Ramos (cell line): Measurements from ENCODE around the gene AREG.

ENCODE experiments used
- in situ Hi-C: fragments of 300-500 bp; cut with MboI; formaldehyde crosslinking; loops from one replicate; pipeline ENCODE4 v1.14.3; 2022; ENCODE audit warnings: low sequenced_read_pairs; ENCODE audit not compliant: unreplicated experiment

AREG gene

GRCh38 chr4:74456056-74456744, 11.3 kb downstream of the AREG start:
- in situ Hi-C loops: no loop called here

DNA sequence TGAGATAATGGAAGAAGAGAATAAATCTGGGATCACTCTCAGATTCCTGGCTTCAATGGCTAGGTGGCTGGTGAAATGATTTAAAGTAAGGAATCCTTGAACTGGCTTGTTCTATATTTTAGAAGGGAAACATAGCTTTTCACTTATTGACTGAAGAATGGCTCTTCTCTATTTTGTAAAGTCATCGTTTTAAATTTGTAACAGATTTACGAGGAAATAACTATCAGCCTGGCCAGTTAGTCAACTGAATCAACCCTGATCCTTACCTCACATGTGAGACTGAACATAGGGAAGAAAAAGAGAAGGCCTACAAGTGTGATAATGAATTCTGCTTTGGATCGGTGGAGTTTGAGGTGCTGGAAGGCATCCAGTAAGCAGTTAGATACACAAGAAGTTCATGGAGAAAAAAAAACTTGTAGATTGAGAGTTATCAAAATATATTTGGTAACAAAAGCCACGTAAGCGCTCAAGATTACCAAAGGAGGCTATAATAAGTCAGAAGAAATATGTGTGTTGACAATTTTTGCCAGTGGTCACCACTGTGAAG, 12.0 kb downstream of the AREG start:
- in situ Hi-C loops: no loop called here

DNA sequence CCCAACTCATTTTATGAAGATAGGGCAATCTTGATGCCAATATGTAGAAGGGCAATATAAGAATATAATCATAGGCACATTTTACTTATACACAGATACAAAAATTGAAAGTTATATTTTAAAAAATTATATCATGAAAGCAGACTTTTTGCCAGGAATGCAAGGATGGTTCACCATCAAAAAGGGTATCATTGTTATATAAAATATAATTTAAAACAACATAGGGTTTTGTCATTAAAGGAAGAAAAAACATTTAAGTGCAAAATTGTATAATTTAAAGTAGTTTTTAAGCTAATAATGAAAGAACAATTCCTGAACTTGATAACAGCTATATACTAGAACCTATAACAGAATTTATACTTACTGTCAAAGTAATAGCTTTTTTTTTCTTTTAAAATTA, 15.9 kb downstream of the AREG start:
- in situ Hi-C loops: no loop called here

GRCh38 chr4:74463123-74463522, 18.2 kb downstream of the AREG start:
- in situ Hi-C loops: no loop called here

DNA sequence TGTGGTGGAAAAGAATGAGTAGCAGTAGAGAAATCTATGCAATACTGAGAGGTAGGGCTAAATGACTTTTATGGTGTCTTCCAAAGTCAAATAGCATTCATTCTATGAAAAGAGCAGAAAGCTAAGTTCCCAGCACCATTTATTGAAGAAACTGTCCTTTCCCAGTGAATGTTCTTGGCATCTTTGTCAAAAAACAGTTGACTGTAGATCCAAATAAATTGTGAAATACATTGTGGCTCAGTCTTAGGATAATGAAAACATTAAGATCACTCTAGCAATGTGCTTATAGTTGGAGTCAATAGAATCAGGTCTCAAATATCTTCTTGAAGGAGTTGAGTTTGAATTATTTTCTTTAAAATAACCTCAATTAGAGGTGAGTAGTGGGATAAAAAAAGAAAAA, 19.4 kb downstream of the AREG start:
- in situ Hi-C loops: no loop called here

GRCh38 chr4:74466242-74466641, 21.3 kb downstream of the AREG start:
- in situ Hi-C loops: no loop called here

- in situ Hi-C loops: no loop called here
Observed at GRCh38 chr4:74471264-74471663, 26.3 kb downstream of the AREG start.

DNA sequence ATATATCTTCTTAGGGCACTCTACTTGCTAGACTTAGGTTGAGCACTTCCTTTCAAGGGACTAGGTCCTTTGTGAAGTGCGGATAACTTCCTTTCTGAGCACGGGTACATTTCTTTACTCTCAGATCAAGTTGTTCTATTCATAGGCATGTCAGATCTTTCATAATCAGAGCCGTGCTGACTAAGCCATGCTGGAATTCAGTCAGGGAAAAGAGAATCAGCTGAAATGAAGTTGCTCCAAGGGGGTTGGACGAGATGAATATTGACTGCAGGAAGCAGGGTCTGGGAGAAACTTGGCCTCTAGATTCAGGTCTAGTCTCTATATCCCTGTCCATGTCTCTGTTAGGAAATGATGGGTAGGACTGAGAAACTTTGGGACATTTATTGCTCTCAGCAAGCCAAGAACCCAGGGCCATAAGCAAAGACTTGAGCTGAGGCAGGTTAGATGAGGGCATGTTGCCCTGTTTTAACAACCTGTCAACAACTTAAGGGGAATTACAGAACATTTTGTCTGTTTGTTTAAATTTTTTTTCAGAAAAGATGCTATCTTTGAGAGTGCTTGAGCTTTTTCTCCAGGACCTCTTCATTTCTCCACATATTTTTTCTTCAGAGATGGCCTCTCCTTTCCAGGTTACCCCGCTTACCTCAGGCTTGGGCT, 28.3 kb downstream of the AREG start:
- in situ Hi-C loops: no loop called here

DNA sequence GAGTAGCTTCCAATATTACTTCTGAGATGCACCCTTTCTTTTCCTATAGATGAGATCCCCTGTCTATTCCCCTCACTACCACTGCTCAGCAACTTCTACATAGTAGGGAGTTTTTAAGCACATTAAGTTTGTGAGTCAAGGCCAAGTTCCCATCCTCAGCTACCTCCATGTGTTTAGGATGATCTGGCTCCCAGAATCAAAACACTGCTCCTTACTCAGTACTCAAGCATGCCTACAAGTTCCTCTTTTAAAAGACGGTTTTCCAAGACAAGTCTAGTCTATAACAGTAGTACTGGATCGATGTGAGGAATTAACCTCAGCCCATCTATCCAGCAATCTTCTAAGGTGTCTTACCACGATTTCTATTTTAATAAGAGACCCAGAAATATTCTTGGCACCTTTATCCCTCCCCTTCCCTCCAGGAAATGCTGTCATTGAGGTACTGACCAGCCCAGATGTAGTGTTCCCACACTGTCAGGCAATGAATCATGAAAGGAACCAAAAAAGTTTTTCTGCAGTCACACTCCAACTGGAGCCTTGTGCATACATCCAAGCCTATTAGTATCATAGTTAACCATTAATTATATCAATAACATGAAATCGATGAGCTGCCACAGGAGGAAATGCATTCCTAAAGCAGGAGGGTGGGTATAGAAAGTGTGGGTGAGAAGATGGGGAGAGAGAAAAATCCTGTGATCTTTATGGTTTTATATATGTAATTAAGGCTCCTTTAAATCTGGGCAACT, 29.6 kb downstream of the AREG start:
- in situ Hi-C loops: no loop called here

DNA sequence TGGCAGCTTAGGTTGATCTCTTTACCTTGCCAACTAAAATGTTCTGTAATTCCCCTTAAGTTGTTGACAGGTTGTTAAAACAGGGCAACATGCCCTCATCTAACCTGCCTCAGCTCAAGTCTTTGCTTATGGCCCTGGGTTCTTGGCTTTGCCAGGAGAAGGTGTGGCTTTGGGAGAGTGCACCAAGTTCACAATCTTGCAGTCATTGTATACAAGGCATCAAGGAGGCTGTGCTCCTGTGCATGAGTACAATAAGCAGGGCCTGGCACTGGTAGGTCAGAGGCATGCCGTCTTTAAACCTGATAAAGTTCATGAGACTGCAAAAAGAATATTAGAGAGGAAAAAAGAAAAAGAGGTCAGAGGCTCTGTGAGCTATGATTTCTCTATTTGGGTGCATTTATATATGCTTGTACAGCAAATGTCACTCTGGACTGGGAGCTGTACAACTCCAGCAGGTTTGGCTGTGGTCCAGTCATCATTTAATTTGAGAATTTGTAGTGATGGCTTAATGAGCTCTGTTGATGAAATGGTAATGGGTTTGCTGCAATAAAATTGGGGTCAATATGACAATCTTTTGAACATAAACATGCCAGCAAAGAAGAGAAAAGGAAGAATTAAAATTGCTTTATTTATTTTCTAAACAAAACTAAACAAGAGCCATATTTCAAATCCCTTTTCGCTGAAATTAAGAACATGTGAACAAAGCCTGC, 30.3 kb downstream of the AREG start:
- in situ Hi-C loops: no loop called here

- in situ Hi-C loops: no loop called here
Observed at GRCh38 chr4:74475946-74476345, 31.0 kb downstream of the AREG start.

DNA sequence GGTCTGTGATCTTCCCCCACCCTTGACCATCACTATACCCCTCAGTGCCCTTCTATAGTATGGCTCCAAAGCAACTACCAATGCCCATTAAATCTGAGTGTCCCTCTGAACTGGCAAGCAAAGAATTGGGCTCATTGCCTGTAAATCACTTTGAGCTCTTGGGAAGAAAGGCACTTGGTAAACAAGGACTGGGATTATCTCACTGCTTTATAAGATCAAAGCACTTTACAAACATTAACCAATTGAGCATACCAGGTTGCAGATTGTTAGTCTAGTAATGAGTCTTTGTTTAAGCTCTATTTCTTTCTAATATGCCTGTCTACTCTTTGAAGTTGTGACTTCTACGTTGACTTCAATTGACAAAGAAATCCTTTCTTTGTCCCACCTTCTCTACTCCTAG, 34.1 kb downstream of the AREG start:
- in situ Hi-C loops: no loop called here

DNA sequence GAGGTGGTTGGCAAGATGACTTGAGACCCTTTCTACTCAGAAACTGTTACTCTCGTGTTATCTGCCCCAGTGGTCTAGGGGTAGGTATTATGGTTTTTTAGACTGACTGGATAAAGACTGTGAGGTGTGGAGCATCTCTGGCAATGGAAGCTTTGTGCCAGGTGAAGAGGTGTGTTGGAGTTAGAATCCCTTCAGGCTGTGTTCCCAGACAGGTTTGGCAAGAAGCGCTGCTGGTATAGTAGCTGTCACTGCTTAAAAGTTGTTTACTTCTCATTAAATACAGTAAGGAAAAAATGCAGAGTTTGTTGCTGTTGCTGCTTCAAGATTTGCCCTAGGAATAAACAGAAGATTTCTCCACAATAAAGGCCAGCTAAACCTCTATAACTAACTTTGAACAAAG, 35.3 kb downstream of the AREG start:
- in situ Hi-C loops: no loop called here

- in situ Hi-C loops: no loop called here
Observed at GRCh38 chr4:74481891-74482609, 37.1 kb downstream of the AREG start.

DNA sequence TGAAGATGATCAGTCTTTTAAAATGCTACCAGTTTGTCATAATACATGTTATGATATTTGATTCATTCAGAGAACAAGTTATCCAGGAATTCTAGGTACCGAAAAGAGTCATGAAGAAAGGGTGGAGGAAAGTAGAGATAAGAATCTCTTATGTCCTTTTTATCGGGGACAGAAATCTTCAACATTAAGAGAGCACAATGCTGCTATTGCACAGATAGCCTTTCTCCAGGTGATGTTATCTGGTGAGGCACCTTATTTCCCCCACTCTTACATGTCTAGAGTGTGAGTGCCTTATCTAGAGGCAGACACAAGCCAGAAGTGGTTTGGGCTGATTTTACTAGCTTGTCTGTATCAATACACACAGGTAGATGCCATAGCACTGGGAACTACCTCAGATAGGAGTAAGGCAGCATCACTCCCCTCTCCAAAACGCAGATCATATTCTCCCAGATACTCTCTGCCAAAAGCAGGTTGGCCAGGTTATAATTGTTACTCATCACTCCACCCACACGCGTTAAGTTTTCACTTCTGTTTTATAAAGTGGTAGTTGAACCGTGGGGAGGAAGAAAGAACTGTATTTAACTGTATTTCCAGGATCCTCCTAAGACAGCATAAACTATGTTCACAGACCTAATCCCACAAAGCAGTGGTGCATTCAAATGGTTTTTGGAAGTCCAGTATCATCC, 38.4 kb downstream of the AREG start:
- in situ Hi-C loops: no loop called here

DNA sequence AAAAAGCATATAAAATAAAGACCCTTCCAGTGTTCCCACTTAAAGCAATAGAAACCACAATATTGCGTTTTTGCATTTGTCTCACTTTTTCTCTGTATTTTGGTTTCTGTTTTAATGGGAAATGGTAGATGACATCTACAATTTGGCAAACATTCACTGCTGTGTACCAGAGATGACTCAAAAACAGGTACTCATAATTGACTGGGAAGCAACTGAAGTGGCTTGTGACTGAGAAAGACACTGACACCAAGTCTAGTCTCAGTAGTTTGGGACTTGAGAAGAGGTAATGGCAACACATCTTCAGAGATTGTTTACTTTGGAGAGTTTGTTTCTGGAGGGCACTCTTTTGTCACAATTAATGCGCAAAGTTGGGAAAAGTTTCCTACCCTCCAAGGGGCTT, 42.0 kb downstream of the AREG start:
- in situ Hi-C loops: no loop called here

DNA sequence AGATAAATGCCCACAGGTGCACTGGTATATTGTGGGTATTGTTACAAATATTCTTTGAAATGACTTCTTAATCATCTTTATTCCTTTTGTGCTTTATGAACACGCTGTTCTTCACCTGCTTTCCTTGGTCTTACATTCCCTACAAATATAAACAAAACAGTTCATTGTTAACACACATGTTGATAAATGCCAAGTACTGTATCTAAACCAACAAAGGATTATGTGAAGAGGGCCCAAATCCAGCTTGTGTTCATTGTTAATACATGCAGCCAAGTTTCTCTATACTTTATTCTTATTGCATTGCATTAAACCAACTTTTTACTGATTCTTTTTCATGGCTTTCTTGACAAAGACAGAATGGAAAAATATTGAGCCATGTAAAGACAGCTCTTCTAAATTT, 42.8 kb downstream of the AREG start:
- in situ Hi-C loops: no loop called here

GRCh38 chr4:74490736-74491135, 45.8 kb downstream of the AREG start:
- in situ Hi-C loops: no loop called here

GRCh38 chr4:74499986-74500781, 55.2 kb downstream of the AREG start:
- in situ Hi-C loops: no loop called here
